Mesendoderm (in vitro differentiated cells): Measurements from ENCODE around the gene MYL12B.
A peak's percentile ranks its signal among the peaks of the same experiment; 100 is the strongest.

Source experiments
- DNase-seq: peaks from one replicate; pipeline ENCODE4 v3.0.0; 2013
- H2AK5ac ChIP-seq: 2 replicates; pipeline ENCODE4 v1.6.1; 2013; ENCODE audit warnings: low read length, inconsistent platforms
- H2BK120ac ChIP-seq: 2 replicates; pipeline ENCODE4 v1.6.1; 2013; ENCODE audit warnings: low read depth, mild to moderate bottlenecking, low read length, moderate library complexity, mixed read lengths
- H2BK15ac ChIP-seq: replicated peaks from 2 replicates; pipeline ENCODE4 v1.6.1; 2013; ENCODE audit warnings: low read depth, mild to moderate bottlenecking, moderate library complexity
- H2BK5ac ChIP-seq: 2 replicates; pipeline ENCODE4 v1.6.1; 2013; ENCODE audit warnings: low read length, inconsistent platforms
- H3K18ac ChIP-seq: 2 replicates; pipeline ENCODE4 v1.6.1; 2013; ENCODE audit warnings: mild to moderate bottlenecking, low read length, mixed read lengths
- H3K23ac ChIP-seq: one replicate; pipeline ENCODE4 v1.6.1; 2013; ENCODE audit warnings: low read length
- H3K27ac ChIP-seq: 2 replicates; pipeline ENCODE4 v1.5.1; 2013; ENCODE audit warnings: low read depth, mild to moderate bottlenecking, inconsistent platforms, low read length, moderate library complexity
- H3K27me3 ChIP-seq: 2 replicates; pipeline ENCODE4 v1.6.1; 2013; ENCODE audit warnings: low read length, control low read depth, mild to moderate bottlenecking, inconsistent platforms; ENCODE audit not compliant: insufficient read depth, poor library complexity
- H3K36me3 ChIP-seq: 2 replicates; pipeline ENCODE4 v1.6.1; 2013; ENCODE audit warnings: low read length, inconsistent platforms; ENCODE audit not compliant: control insufficient read depth, insufficient read depth
- H3K4ac ChIP-seq: one replicate; pipeline ENCODE4 v1.6.1; 2013; ENCODE audit warnings: low read depth, mild to moderate bottlenecking, low read length, moderate library complexity
- H3K4me1 ChIP-seq: 2 replicates; pipeline ENCODE4 v1.6.1; 2013; ENCODE audit warnings: low read depth, low read length, inconsistent platforms; ENCODE audit not compliant: control insufficient read depth
- H3K4me2 ChIP-seq: 2 replicates; pipeline ENCODE4 v1.6.1; 2013; ENCODE audit warnings: low read length
- H3K4me3 ChIP-seq: 2 replicates; pipeline ENCODE4 v1.5.1; 2013; ENCODE audit warnings: mild to moderate bottlenecking, low read length
- H3K56ac ChIP-seq: one replicate; pipeline ENCODE4 v1.6.1; 2013; ENCODE audit warnings: low read length
- H3K79me1 ChIP-seq: 2 replicates; pipeline ENCODE4 v1.6.1; 2013; ENCODE audit warnings: low read length, inconsistent platforms
- H3K79me2 ChIP-seq: 2 replicates; pipeline ENCODE4 v1.6.1; 2013; ENCODE audit warnings: mild to moderate bottlenecking, low read length; ENCODE audit not compliant: control insufficient read depth, insufficient read depth
- H3K9ac ChIP-seq: 2 replicates; pipeline ENCODE4 v1.6.1; 2013; ENCODE audit warnings: low read length, inconsistent platforms
- H4K5ac ChIP-seq: one replicate; pipeline ENCODE4 v1.6.1; 2013; ENCODE audit warnings: low read length
- H4K8ac ChIP-seq: one replicate; pipeline ENCODE4 v1.6.1; 2013; ENCODE audit warnings: low read depth, mild to moderate bottlenecking, control low read depth, low read length, moderate library complexity
- WGBS: extraction: QIAGEN DNeasy Blood & Tissue Kit; methylation state at CpG from one replicate; pipeline ENCODE4 v1.1.7; 2013; ENCODE audit warnings: low lambda C conversion rate, missing lambda C conversion rate; ENCODE audit not compliant: insufficient coverage; ENCODE audit errors: extremely low coverage; 5-methylcytosine and 5-hydroxymethylcytosine counted together

MYL12B gene

GRCh38 chr18:3257627-3258120 lies 4.3 kb upstream of the MYL12B start:
- Histone ChIP-seq H4K8ac (no peak overlapping the region), H2BK15ac (no peak overlapping the region), H3K4me3 (no peak overlapping the region), H3K79me1 (peaks cover under 1% of the 10 kb centered on the region), H3K9ac (no peak overlapping the region), H3K36me3 (peaks cover 3% of the 10 kb centered on the region), H3K79me2 (peaks cover 8% of the 10 kb centered on the region), H3K27me3 (no peaks in the 10 kb centered on the region), H2BK5ac (no peak overlapping the region), H2BK120ac (no peak overlapping the region), H3K56ac (no peak overlapping the region), H3K4me1 (peaks cover 3% of the 10 kb centered on the region), H2AK5ac (no peak overlapping the region), H3K4me2 (no peak overlapping the region), H3K23ac (no peak overlapping the region), H3K18ac (no peak overlapping the region), H3K27ac (no peak overlapping the region), H4K5ac (no peak overlapping the region), H3K4ac (no peak overlapping the region)
- WGBS = no CpG with 5 or more reads among the region's 2 CpGs
- no peak for DNase-seq

GRCh38 chr18:3260995-3261372 lies 949 bp upstream of the MYL12B start:
- no peak for DNase-seq
- H2BK5ac ChIP-seq = no peak overlapping the region
- no CpG with 5 or more reads among the region's 5 CpGs for whole genome bisulfite sequencing

GRCh38 chr18:3262234-3263131 lies 550 bp downstream of the MYL12B start:
- Histone ChIP-seq H3K23ac (peak overlapping the region; percentile 90), H3K79me2 (peaks cover 49% of the 10 kb centered on the region), H2BK15ac (no peak overlapping the region), H3K36me3 (no peaks in the 10 kb centered on the region), H3K18ac (peak overlapping the region; percentile 53), H2AK5ac (no peak overlapping the region), H4K5ac (no peak overlapping the region), H4K8ac (no peak overlapping the region), H3K4me2 (peak overlapping the region; percentile 84), H3K4ac (peak overlapping the region; percentile 7), H3K4me3 (peak overlapping the region; percentile 83), H2BK5ac (no peak overlapping the region), H3K9ac (peak overlapping the region; percentile 94), H3K56ac (peak overlapping the region; percentile 96), H3K27me3 (no peaks in the 10 kb centered on the region), H3K27ac (peak overlapping the region; percentile 95), H3K79me1 (peaks cover 2% of the 10 kb centered on the region), H2BK120ac (no peak overlapping the region), H3K4me1 (peaks cover 11% of the 10 kb centered on the region)
- DNase-seq = peak; percentile 43
- no CpG with 5 or more reads among the region's 69 CpGs for WGBS

More at GRCh38 chr18:3260995-3261372, 949 bp upstream of the MYL12B start:
- Histone ChIP-seq H3K79me1 (peaks cover 2% of the 10 kb centered on the region), H3K36me3 (no peaks in the 10 kb centered on the region), H4K8ac (no peak overlapping the region), H3K4me1 (peaks cover 11% of the 10 kb centered on the region), H3K4me2 (peak overlapping the region; percentile 72), H3K4me3 (peak overlapping the region; percentile 74), H3K27me3 (no peaks in the 10 kb centered on the region), H3K79me2 (peaks cover 35% of the 10 kb centered on the region), H3K18ac (no peak overlapping the region), H3K27ac (peak overlapping the region; percentile 95), H2BK15ac (no peak overlapping the region), H3K4ac (no peak overlapping the region), H3K9ac (peak overlapping the region; percentile 94), H2BK120ac (no peak overlapping the region), H3K23ac (no peak overlapping the region), H2AK5ac (no peak overlapping the region), H3K56ac (peak overlapping the region; percentile 96), H4K5ac (peak overlapping the region; percentile 26)

GRCh38 chr18:3263132-3263700 lies 1.3 kb downstream of the MYL12B start:
- H3K18ac ChIP-seq = no peak overlapping the region
- no peak overlapping the region for H4K8ac ChIP-seq
- peak overlapping the region; percentile 94 for H3K9ac ChIP-seq
- no peak overlapping the region for H2AK5ac ChIP-seq
- no peak overlapping the region for H2BK120ac ChIP-seq
- H3K27ac ChIP-seq = no peak overlapping the region
- H3K23ac ChIP-seq = no peak overlapping the region
- peak overlapping the region; percentile 84 for H3K4me2 ChIP-seq
- no peak overlapping the region for H4K5ac ChIP-seq
- H3K36me3 ChIP-seq = no peaks in the 10 kb centered on the region
- peaks cover 11% of the 10 kb centered on the region for H3K4me1 ChIP-seq
- peaks cover 2% of the 10 kb centered on the region for H3K79me1 ChIP-seq
- no peak overlapping the region for H2BK5ac ChIP-seq
- H3K56ac ChIP-seq = peak overlapping the region; percentile 96
- H3K4me3 ChIP-seq = peak overlapping the region; percentile 83
- no peak overlapping the region for H2BK15ac ChIP-seq
- no peak overlapping the region for H3K4ac ChIP-seq
- peaks cover 55% of the 10 kb centered on the region for H3K79me2 ChIP-seq
- no CpG with 5 or more reads among the region's 8 CpGs for WGBS
- no peak for DNase-seq
- no peaks in the 10 kb centered on the region for H3K27me3 ChIP-seq

GRCh38 chr18:3264362-3264761 lies 2.4 kb downstream of the MYL12B start:
- H3K18ac ChIP-seq = no peak overlapping the region
- H3K27ac ChIP-seq = no peak overlapping the region
- peaks cover 67% of the 10 kb centered on the region for H3K79me2 ChIP-seq
- H3K4me1 ChIP-seq = peaks cover 15% of the 10 kb centered on the region
- H3K23ac ChIP-seq = no peak overlapping the region
- H3K36me3 ChIP-seq = no peaks in the 10 kb centered on the region
- no peaks in the 10 kb centered on the region for H3K27me3 ChIP-seq
- no peak overlapping the region for H3K4me2 ChIP-seq
- no peak overlapping the region for H2BK15ac ChIP-seq
- H3K4me3 ChIP-seq = no peak overlapping the region
- H3K56ac ChIP-seq = no peak overlapping the region
- no peak overlapping the region for H4K8ac ChIP-seq
- H3K79me1 ChIP-seq = peaks cover 2% of the 10 kb centered on the region
- no CpG with 5 or more reads among the region's 2 CpGs for WGBS
- no peak overlapping the region for H3K9ac ChIP-seq
- H4K5ac ChIP-seq = no peak overlapping the region
- H2BK120ac ChIP-seq = no peak overlapping the region
- no peak for DNase-seq
- no peak overlapping the region for H2BK5ac ChIP-seq
- H3K4ac ChIP-seq = no peak overlapping the region
- no peak overlapping the region for H2AK5ac ChIP-seq
